Measurements from ENCODE around the gene MRC1. TPM values are rescaled to one million over a fixed set of nuclear protein-coding genes. Genes with fewer than 3 reads are reported as not detected.

MRC1 gene
- total RNA-seq, 1 donor from 2014 or later, result 370 TPM

- no peak overlapping the region for H3K27ac ChIP-seq
- intact Hi-C loops (cut with DNase I), result no loop called here
- H3K4me1 ChIP-seq, result peaks cover 6% of the 10 kb centered on the region
- no peak for ATAC-seq
- no peaks in the 10 kb centered on the region for H3K27me3 ChIP-seq
- no peaks in the 10 kb centered on the region for H3K36me3 ChIP-seq
- H3K4me3 ChIP-seq, result no peak overlapping the region
- no peak for DNase-seq
- TF ChIP-seq CTCF (IDR thresholded peaks at IDR 0.05), result no peak
- no peaks in the 10 kb centered on the region for H3K9me3 ChIP-seq
These were observed 33.5 kb downstream of the MRC1 start for GRCh38 chr10:17842641-17843040.

- DNase-seq, result no peak
- ATAC-seq, result peak; percentile 72
These were observed 38.6 kb downstream of the MRC1 start for GRCh38 chr10:17847585-17848296.

GRCh38 chr10:17848646-17849045 is 39.5 kb downstream of the MRC1 start:
- Histone ChIP-seq H3K27me3 (no peaks in the 10 kb centered on the region), H3K27ac (no peak overlapping the region), H3K9me3 (no peaks in the 10 kb centered on the region), H3K4me1 (no peaks in the 10 kb centered on the region), H3K4me3 (no peak overlapping the region), H3K36me3 (no peaks in the 10 kb centered on the region)
- TF ChIP-seq CTCF (IDR thresholded peaks at IDR 0.05), result no peak
- intact Hi-C loops (cut with DNase I), result no loop called here
- DNase-seq (no peak), ATAC-seq (no peak)

More at GRCh38 chr10:17847585-17848296, 38.6 kb downstream of the MRC1 start:
- no peak overlapping the region for H3K4me3 ChIP-seq
- H3K36me3 ChIP-seq, result no peaks in the 10 kb centered on the region
- no peak overlapping the region for H3K27ac ChIP-seq
- no peaks in the 10 kb centered on the region for H3K27me3 ChIP-seq
- H3K9me3 ChIP-seq, result no peaks in the 10 kb centered on the region
- intact Hi-C loops (cut with DNase I), result no loop called here
- peak; percentile 47 for TF ChIP-seq CTCF (IDR thresholded peaks at IDR 0.05)
- H3K4me1 ChIP-seq, result no peaks in the 10 kb centered on the region

GRCh38 chr10:17850501-17850900 is 41.4 kb downstream of the MRC1 start:
- Histone ChIP-seq H3K27ac (no peak overlapping the region), H3K4me3 (no peak overlapping the region), H3K36me3 (no peaks in the 10 kb centered on the region), H3K27me3 (no peaks in the 10 kb centered on the region), H3K4me1 (no peaks in the 10 kb centered on the region), H3K9me3 (no peaks in the 10 kb centered on the region)
- ATAC-seq (no peak), DNase-seq (no peak)
- TF ChIP-seq CTCF (IDR thresholded peaks at IDR 0.05), result no peak
- intact Hi-C loops (cut with DNase I), result no loop called here

- Histone ChIP-seq H3K4me1 (no peaks in the 10 kb centered on the region), H3K36me3 (no peaks in the 10 kb centered on the region), H3K27ac (no peak overlapping the region), H3K27me3 (no peaks in the 10 kb centered on the region), H3K9me3 (no peaks in the 10 kb centered on the region), H3K4me3 (no peak overlapping the region)
- DNase-seq, result peak; percentile 79
- TF ChIP-seq CTCF (IDR thresholded peaks at IDR 0.05), result no peak
- peak; percentile 71 for ATAC-seq
- intact Hi-C loops (cut with DNase I), result no loop called here
These were observed 42.5 kb downstream of the MRC1 start for GRCh38 chr10:17851611-17852010.
